Measurements from ENCODE around the gene YDJC.

DNA sequence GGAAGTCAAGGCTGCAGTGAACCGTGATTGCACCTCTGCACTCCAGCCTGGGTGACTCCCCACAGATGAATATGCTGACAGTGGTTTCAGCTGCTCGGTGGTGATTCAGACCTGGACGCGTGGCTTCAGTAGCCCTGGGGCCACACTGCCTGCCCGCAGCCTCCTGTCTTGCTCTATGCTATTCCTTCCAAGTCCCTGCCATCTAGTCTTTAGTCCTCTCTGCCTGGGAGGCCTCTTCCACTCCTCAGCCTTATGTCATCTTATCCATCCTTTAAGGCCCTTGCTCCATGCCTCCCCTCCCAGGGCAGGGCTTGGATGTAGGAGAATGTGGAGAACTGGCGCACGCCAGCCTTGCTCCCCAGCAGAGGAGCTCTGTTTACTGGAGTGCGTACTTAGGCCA is 23.0 kb downstream of the YDJC start:
- TF ChIP-seq POLR2A (IDR thresholded peaks at IDR 0.05): no peak
- TF ChIP-seq, protein P1, sequence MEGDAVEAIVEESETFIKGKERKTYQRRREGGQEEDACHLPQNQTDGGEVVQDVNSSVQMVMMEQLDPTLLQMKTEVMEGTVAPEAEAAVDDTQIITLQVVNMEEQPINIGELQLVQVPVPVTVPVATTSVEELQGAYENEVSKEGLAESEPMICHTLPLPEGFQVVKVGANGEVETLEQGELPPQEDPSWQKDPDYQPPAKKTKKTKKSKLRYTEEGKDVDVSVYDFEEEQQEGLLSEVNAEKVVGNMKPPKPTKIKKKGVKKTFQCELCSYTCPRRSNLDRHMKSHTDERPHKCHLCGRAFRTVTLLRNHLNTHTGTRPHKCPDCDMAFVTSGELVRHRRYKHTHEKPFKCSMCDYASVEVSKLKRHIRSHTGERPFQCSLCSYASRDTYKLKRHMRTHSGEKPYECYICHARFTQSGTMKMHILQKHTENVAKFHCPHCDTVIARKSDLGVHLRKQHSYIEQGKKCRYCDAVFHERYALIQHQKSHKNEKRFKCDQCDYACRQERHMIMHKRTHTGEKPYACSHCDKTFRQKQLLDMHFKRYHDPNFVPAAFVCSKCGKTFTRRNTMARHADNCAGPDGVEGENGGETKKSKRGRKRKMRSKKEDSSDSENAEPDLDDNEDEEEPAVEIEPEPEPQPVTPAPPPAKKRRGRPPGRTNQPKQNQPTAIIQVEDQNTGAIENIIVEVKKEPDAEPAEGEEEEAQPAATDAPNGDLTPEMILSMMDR (IDR thresholded peaks at IDR 0.05): no peak
